PFSK-1 (cell line): ENCODE data around the gene DCTN2.

ENCODE experiments used
- FOXP2 ChIP-seq: optimal IDR thresholded peaks from 2 replicates; pipeline ENCODE3; 2011; ENCODE audit warnings: borderline replicate concordance, control low read depth, inconsistent platforms; ENCODE audit not compliant: insufficient read depth; ENCODE audit errors: extremely low read length, extremely low read depth
- POLR2AphosphoS5 ChIP-seq: IDR thresholded peaks from 2 replicates; pipeline ENCODE4 v1.6.1; 2012; ENCODE audit warnings: low read depth, mild to moderate bottlenecking, control low read depth, low read length, moderate library complexity
- SIN3A ChIP-seq: IDR thresholded peaks from 2 replicates; pipeline ENCODE4 v1.6.1; 2012; ENCODE audit warnings: mild to moderate bottlenecking, low read length, moderate library complexity, borderline replicate concordance; ENCODE audit not compliant: insufficient read depth
- TAF1 ChIP-seq: IDR thresholded peaks from 2 replicates; pipeline ENCODE4 v1.6.1; 2012; ENCODE audit warnings: low read length, control low read depth, borderline replicate concordance; ENCODE audit not compliant: insufficient read depth
- TF ChIP-seq, protein P1 (sequence below), 2 experiments: IDR thresholded peaks; 2 replicates each; pipeline versions ENCODE4 v1.6.1 to v1.8.0; 2011 to 2012; ENCODE audit warnings: low read depth in 2 of 2, low read length in 2 of 2, control low read depth in 1 of 2, inconsistent platforms in 1 of 2, mild to moderate bottlenecking in 1 of 2, moderate library complexity in 1 of 2; ENCODE audit not compliant: insufficient read depth in 1 of 2

DCTN2 gene

DNA sequence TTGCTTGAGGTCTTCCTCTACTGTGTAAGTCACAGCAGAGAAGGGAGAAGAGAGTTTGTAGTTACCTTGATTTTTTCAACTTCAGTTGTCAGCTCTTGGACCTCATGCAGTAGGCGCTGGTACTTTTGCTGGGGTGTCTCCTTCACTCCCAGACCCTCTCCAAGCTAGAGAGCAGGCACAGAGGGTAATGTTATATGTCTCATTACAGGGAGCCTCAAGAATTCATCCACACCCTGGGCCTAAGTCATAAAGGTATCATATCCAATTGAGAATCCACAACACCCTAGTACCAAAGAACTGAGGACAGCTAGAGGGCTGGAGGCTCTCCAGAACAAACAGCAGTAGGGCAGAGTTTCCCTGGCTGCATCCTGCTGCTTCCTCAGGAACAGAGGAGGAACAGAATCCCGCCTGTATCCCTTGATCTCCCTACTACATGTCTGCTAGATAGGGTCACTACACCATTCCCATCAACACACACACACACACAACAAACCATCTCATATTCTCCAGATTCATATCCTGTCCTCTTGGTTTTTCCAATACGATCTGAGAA is 11.9 kb downstream of the DCTN2 start:
- TF ChIP-seq POLR2AphosphoS5 (no peak), FOXP2 (no peak), SIN3A (no peak), TAF1 (no peak)
- TF ChIP-seq, protein P1, sequence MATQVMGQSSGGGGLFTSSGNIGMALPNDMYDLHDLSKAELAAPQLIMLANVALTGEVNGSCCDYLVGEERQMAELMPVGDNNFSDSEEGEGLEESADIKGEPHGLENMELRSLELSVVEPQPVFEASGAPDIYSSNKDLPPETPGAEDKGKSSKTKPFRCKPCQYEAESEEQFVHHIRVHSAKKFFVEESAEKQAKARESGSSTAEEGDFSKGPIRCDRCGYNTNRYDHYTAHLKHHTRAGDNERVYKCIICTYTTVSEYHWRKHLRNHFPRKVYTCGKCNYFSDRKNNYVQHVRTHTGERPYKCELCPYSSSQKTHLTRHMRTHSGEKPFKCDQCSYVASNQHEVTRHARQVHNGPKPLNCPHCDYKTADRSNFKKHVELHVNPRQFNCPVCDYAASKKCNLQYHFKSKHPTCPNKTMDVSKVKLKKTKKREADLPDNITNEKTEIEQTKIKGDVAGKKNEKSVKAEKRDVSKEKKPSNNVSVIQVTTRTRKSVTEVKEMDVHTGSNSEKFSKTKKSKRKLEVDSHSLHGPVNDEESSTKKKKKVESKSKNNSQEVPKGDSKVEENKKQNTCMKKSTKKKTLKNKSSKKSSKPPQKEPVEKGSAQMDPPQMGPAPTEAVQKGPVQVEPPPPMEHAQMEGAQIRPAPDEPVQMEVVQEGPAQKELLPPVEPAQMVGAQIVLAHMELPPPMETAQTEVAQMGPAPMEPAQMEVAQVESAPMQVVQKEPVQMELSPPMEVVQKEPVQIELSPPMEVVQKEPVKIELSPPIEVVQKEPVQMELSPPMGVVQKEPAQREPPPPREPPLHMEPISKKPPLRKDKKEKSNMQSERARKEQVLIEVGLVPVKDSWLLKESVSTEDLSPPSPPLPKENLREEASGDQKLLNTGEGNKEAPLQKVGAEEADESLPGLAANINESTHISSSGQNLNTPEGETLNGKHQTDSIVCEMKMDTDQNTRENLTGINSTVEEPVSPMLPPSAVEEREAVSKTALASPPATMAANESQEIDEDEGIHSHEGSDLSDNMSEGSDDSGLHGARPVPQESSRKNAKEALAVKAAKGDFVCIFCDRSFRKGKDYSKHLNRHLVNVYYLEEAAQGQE (IDR thresholded peaks at IDR 0.05; ENCODE audit: insufficient read depth in 1 of 2, low read depth in 2 of 2, low read length in 2 of 2), result no peak

DNA sequence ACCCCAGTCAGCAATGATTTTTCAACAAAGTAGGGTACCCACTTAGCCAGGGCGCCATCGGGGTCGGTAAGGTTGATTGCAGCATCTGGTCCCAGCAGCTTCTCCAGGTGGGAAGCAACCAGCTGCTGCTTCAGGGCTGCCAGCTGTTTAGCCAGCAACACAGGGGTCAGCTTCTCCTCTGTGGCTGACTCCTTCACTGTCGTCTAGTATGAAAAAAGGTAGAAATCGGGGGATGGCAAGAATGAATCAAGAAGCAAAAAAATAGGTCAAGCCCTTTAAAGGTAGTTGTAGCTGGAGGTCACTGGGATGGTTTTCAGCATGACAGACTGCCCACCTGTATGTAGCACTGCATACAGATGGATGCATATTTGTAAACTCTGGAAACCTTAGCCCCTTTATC is 12.7 kb downstream of the DCTN2 start:
- TF ChIP-seq SIN3A (no peak), TAF1 (no peak), POLR2AphosphoS5 (no peak), FOXP2 (no peak)
- TF ChIP-seq, protein P1 (IDR thresholded peaks at IDR 0.05; ENCODE audit: insufficient read depth in 1 of 2, low read depth in 2 of 2, low read length in 2 of 2), result no peak

DNA sequence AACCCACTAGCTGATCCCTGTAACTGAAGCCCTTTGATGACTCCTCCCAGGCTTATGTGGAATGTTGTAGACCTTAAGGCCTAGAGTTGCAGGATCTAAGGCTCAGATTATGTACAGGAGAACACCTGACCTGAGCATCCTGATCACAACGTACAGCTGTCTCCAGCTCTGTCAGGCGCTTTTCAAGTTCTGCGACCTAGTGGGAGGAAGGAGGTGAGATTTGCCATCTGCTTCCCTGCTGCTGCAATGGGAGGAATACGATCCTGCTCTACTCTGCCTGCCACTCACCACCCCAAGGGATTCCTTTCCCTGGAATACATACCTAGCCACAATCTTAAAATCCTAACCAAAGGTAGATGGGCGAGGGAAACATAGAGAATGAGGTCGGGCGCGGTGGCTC is 13.9 kb downstream of the DCTN2 start:
- TF ChIP-seq TAF1 (no peak), FOXP2 (no peak), SIN3A (no peak), POLR2AphosphoS5 (no peak)
- TF ChIP-seq, protein P1 (IDR thresholded peaks at IDR 0.05; ENCODE audit: insufficient read depth in 1 of 2, low read depth in 2 of 2, low read length in 2 of 2), result no peak

DNA sequence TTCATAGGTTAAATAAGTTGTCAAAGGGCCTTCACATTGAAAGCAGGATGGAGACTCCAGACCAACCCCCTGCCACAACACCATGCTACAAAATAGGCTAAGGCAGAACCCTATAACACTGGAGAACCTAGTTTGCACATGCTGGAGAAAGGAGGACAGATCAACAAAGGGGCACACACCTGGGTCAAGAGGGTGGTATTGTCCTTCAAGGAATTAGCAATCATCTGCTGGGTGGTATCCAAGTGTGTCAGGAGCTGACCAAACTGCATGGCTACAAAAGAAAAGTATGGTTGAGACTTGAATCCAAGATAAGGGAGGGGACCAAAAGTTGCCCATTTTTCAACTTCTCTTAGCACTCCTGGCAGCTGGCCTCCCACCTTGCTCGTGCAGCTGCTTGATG is 15.2 kb downstream of the DCTN2 start:
- TF ChIP-seq POLR2AphosphoS5 (peak; percentile 35), TAF1 (no peak)

DNA sequence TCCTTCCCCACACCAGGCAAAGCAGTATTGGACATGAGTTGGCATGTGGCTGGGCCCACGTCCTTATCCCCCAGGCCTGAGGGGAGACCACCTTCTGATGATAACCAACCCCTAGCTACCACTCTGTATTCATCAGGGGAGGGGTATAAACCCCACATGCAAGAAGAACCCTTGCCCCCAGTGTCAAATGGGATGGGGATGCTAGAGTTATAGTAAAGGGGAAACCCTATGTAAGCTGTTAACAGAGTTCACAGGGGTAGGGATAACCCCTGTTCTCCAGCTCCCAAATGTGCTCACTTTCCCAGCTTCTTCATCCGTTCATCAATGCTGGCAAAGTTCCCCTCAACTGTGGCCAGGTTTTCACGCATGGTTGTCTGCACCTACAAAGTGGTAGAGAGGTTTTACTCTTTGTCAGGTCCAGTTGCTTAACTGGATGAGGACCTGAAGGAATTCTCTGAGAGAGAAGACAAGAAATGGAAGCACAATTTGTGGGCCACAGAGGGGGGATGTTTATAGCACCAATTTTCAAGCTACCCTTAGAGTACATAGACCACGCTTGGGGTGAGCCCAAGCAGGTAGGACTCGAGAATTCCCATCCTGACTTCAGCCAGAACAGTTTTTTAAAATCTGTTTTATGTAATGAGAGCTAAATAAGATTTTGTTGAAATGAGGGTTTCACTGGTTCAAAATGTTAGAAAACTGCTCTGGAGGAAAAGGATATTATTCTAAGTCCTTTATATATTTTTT is 16.4 kb downstream of the DCTN2 start:
- TF ChIP-seq TAF1, result 0 out of 2 replicates have a peak, but pooled peaks have one; percentile 15
- TF ChIP-seq, protein P1 (IDR thresholded peaks at IDR 0.05; ENCODE audit: insufficient read depth in 1 of 2, low read depth in 2 of 2, low read length in 2 of 2), result no peak
